ENCODE data around the gene GRK6. TPM values are rescaled to one million over a fixed set of nuclear protein-coding genes. Genes with fewer than 3 reads are reported as not detected.

Gene GRK6
- total RNA-seq, 1 experiment from 2014 or later: 75.2 TPM

DNA sequence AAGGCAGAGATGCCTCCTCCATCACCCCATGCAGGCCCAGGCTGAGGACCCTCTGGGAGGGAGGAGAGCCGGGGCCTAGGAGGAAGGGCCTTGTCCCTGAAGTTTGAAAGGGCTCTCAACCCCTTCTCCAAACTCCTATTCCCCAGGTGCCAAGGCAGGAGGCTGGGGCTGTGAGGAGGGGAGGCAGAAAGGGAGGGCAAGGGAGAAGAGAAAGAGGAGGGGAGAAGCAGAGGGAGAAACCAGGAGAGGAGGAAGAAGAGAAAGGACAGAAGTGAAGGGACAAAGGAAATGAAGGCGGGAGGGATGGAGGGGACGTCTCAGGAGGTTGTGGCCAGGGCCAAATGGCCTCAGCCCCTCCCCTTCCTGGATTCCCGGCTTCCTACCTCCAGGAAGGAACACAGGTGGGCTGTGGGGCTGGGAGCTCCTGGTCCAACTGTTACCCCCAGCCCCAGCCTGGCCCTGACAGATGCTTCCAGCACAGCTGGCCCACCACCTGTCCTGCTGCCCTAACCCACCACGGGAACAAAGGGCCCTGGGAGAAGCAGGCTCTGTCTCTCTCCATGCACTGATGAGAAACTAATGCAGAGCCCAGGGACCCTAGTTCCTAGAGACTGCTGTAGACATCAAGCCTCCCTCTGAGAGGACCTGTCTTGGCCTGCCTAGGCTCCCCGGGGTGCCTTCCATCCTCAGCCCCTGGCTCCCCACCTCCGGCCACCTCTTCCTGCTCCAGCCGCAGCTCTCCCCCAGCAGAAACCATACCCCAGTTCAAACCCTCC lies 43.5 kb downstream of the GRK6 start:
- peaks cover 21% of the 10 kb centered on the region; the same call in 1 of the 2 replicates for H3K4me1 ChIP-seq (ENCODE audit: insufficient read depth, low read length)
- H3K27me3 ChIP-seq (ENCODE audit: insufficient read depth, low read length): no peaks in the 10 kb centered on the region
- H2BK20ac ChIP-seq (ENCODE audit: low read depth, low read length, poor library complexity, severe bottlenecking): no peak overlapping the region
- WGBS (ENCODE audit: extremely low coverage, insufficient read length, low lambda C conversion rate): no CpG with 5 or more reads among the region's 8 CpGs
- no peak for DNase-seq
- H3K79me2 ChIP-seq (ENCODE audit: insufficient read depth, low read length): peaks cover 26% of the 10 kb centered on the region; the same call in 1 of the 2 replicates
- H3K4me2 ChIP-seq (ENCODE audit: insufficient read depth, insufficient read length, low read length): no peak overlapping the region
- H3K18ac ChIP-seq (ENCODE audit: insufficient read length, low read depth, low read length): no peak overlapping the region
- H3K27me3 Mint-ChIP-seq (ENCODE audit: low read depth): no peaks in the 10 kb centered on the region; the same call in 1 of the 2 replicates
- H2BK120ac ChIP-seq (ENCODE audit: low read depth, low read length, poor library complexity, severe bottlenecking): no peak overlapping the region
- no peak overlapping the region for H2BK5ac ChIP-seq (ENCODE audit: insufficient read length, low read length)
- no peaks in the 10 kb centered on the region for H3K9me3 ChIP-seq (ENCODE audit: control insufficient read depth, low read depth, low read length)
- peak overlapping the region; percentile 83 to 89 for H3K4me3 Mint-ChIP-seq
- no peak overlapping the region for H4K8ac ChIP-seq (replicated peaks; ENCODE audit: insufficient read length, low read depth, low read length)
- no peak overlapping the region for H4K5ac ChIP-seq (ENCODE audit: insufficient read length, low read depth, low read length)
- H4K20me1 ChIP-seq (ENCODE audit: control insufficient read depth, insufficient read depth, insufficient read length): no peaks in the 10 kb centered on the region
- peaks cover 10% of the 10 kb centered on the region for H3K79me1 ChIP-seq (ENCODE audit: insufficient read depth, low read depth, low read length, poor library complexity, severe bottlenecking)
- H3T11ph ChIP-seq (ENCODE audit: low read length): no peak overlapping the region
- peak overlapping the region; percentile 95 to 96 (median 95) for H3K27ac Mint-ChIP-seq
- H3K4me1 Mint-ChIP-seq: peaks cover 28 to 51% of the 10 kb centered on the region in 2 experiments
- H3K56ac ChIP-seq (ENCODE audit: insufficient read length, low read depth, low read length): no peak overlapping the region
- no peak overlapping the region for H4K91ac ChIP-seq (ENCODE audit: insufficient read length, low read depth, low read length)
- peak overlapping the region; percentile 11; the same call in 1 of the 2 replicates for H3K14ac ChIP-seq (ENCODE audit: insufficient read depth, low read length)
- H2AFZ ChIP-seq (ENCODE audit: low read length): no peak overlapping the region
- peaks cover 4% of the 10 kb centered on the region for H3K23me2 ChIP-seq (ENCODE audit: insufficient read length, low read depth, low read length, poor library complexity, severe bottlenecking)
- peaks cover 52 to 71% (median 69%) of the 10 kb centered on the region in 3 experiments for H3K36me3 Mint-ChIP-seq (ENCODE audit: insufficient read depth in 1 of 3, low read depth in 3 of 3)
- H3K9me3 Mint-ChIP-seq: peaks cover 2 to 11% of the 10 kb centered on the region in 2 experiments; a peak in 1 of 5 replicates
- H3K23ac ChIP-seq (ENCODE audit: insufficient read length, low read depth, low read length): no peak overlapping the region
- TF ChIP-seq, protein P1, sequence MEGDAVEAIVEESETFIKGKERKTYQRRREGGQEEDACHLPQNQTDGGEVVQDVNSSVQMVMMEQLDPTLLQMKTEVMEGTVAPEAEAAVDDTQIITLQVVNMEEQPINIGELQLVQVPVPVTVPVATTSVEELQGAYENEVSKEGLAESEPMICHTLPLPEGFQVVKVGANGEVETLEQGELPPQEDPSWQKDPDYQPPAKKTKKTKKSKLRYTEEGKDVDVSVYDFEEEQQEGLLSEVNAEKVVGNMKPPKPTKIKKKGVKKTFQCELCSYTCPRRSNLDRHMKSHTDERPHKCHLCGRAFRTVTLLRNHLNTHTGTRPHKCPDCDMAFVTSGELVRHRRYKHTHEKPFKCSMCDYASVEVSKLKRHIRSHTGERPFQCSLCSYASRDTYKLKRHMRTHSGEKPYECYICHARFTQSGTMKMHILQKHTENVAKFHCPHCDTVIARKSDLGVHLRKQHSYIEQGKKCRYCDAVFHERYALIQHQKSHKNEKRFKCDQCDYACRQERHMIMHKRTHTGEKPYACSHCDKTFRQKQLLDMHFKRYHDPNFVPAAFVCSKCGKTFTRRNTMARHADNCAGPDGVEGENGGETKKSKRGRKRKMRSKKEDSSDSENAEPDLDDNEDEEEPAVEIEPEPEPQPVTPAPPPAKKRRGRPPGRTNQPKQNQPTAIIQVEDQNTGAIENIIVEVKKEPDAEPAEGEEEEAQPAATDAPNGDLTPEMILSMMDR (conservative IDR thresholded peaks at IDR 0.05): no peak
- H3K27ac ChIP-seq (ENCODE audit: insufficient read length, low read depth, low read length): no peak overlapping the region
- no peak overlapping the region for H2BK15ac ChIP-seq (ENCODE audit: low read depth, low read length)
- no peak overlapping the region for H2BK12ac ChIP-seq (ENCODE audit: insufficient read length, low read depth, low read length)
- H3K9ac ChIP-seq (ENCODE audit: extremely low read depth, insufficient read length, low read length): no peak overlapping the region
- no peak overlapping the region for H2AK5ac ChIP-seq (ENCODE audit: insufficient read length, low read length)
- no peak overlapping the region for H3K4ac ChIP-seq (ENCODE audit: low read depth, low read length)
